ENCODE results near the gene RIC1. TPM values are rescaled to one million over a fixed set of nuclear protein-coding genes. Genes with fewer than 3 reads are reported as not detected.

The RIC1 gene
- total and polyA plus RNA-seq, 9 of the 15 experiments (the other 6 are each of a cell fraction or from before 2014, with no cell fraction given): 3.2 to 25.8 (median 15.0) TPM

GRCh38 chr9:5817862-5818261 is 189.0 kb downstream of the RIC1 start (continued):
- TF ChIP-seq ZNF239 (CRISPR knock-in tag; IDR thresholded peaks at IDR 0.05): no peak
- TF ChIP-seq CSDE1 (IDR thresholded peaks at IDR 0.05): no peak
- TF ChIP-seq SMARCA5 (IDR thresholded peaks at IDR 0.05): no peak
- TF ChIP-seq ELF1 (tag; IDR thresholded peaks at IDR 0.05): no peak
- no peak for TF ChIP-seq ERF (CRISPR knock-in tag; IDR thresholded peaks at IDR 0.05)
- TF ChIP-seq CBFA2T2 (conservative IDR thresholded peaks at IDR 0.05): no peak
- no peak for TF ChIP-seq HCFC1 (IDR thresholded peaks at IDR 0.05; ENCODE audit: low read depth, low read length)
- no peak for TF ChIP-seq ZNF785 (CRISPR knock-in tag; IDR thresholded peaks at IDR 0.05)
- no peak for TF ChIP-seq ETV6 (IDR thresholded peaks at IDR 0.05; ENCODE audit: borderline replicate concordance in 1 of 2, low read depth in 2 of 2, low read length in 1 of 2)
- TF ChIP-seq ETV6 (CRISPR knock-in tag; IDR thresholded peaks at IDR 0.05; ENCODE audit: borderline replicate concordance): no peak
- peak; percentile 47 to 71 for TF ChIP-seq TRIM24 (IDR thresholded peaks at IDR 0.05)
- TF ChIP-seq NFRKB (IDR thresholded peaks at IDR 0.05; ENCODE audit: low read depth): no peak
- no peak for TF ChIP-seq ZNF740 (CRISPR knock-in tag; IDR thresholded peaks at IDR 0.05)
- no peak for TF ChIP-seq ZNF740 (tag; IDR thresholded peaks at IDR 0.05)
- TF ChIP-seq ESRRA (IDR thresholded peaks at IDR 0.05; ENCODE audit: borderline replicate concordance, low read depth): no peak
- no peak for TF ChIP-seq PRPF4 (IDR thresholded peaks at IDR 0.05; ENCODE audit: insufficient read depth, low read depth, low read length, poor library complexity, severe bottlenecking)
- no peak for TF ChIP-seq HMBOX1 (IDR thresholded peaks at IDR 0.05)
- TF ChIP-seq MXI1 (IDR thresholded peaks at IDR 0.05; ENCODE audit: low read depth, low read length): no peak
- peak; percentile 60; the same call in 1 of the 2 replicates for TF ChIP-seq DPF2 (IDR thresholded peaks at IDR 0.05)
- TF ChIP-seq EP300 (IDR thresholded peaks at IDR 0.05; ENCODE audit: low read length): peak; percentile 38; the same call in 1 of the 2 replicates
- TF ChIP-seq POU5F1 (IDR thresholded peaks at IDR 0.05; ENCODE audit: borderline replicate concordance, low read depth, low read length, partially characterized antibody): no peak
- TF ChIP-seq TARDBP (IDR thresholded peaks at IDR 0.05): no peak
- TF ChIP-seq STAG1 (CRISPR knock-in tag; IDR thresholded peaks at IDR 0.05; ENCODE audit: borderline replicate concordance): no peak
- TF ChIP-seq ZNF696 (CRISPR knock-in tag; conservative IDR thresholded peaks at IDR 0.05): no peak
- no peak for TF ChIP-seq TAF9B (IDR thresholded peaks at IDR 0.05; ENCODE audit: partially characterized antibody)
- TF ChIP-seq MCM3 (IDR thresholded peaks at IDR 0.05): no peak
- no peak for TF ChIP-seq ZNF551 (CRISPR knock-in tag; IDR thresholded peaks at IDR 0.05)
- no peak for TF ChIP-seq PHF21A (IDR thresholded peaks at IDR 0.05; ENCODE audit: borderline replicate concordance, low read depth)
- no peak for TF ChIP-seq SRSF3 (IDR thresholded peaks at IDR 0.05; ENCODE audit: insufficient read depth, low read length)
- no peak for TF ChIP-seq MXD1 (CRISPR knock-in tag; IDR thresholded peaks at IDR 0.05; ENCODE audit: borderline replicate concordance, poor library complexity, severe bottlenecking)
- TF ChIP-seq NFE2 (IDR thresholded peaks at IDR 0.05; ENCODE audit: low read depth): peak; percentile 78
- no peak for TF ChIP-seq ASH1L (IDR thresholded peaks at IDR 0.05; ENCODE audit: borderline replicate concordance, low read depth, partially characterized antibody)
- peak; percentile 46; the same call in 1 of the 2 replicates for TF ChIP-seq MAFG (tag; conservative IDR thresholded peaks at IDR 0.05)
